Measurements from ENCODE around the gene PYDC1.
"Not testable (repeated sequence)": the region's sequence is repeated elsewhere in the genome, so short reads cannot be mapped to it uniquely, and the experiment has no call there.

The PYDC1 gene

DNA sequence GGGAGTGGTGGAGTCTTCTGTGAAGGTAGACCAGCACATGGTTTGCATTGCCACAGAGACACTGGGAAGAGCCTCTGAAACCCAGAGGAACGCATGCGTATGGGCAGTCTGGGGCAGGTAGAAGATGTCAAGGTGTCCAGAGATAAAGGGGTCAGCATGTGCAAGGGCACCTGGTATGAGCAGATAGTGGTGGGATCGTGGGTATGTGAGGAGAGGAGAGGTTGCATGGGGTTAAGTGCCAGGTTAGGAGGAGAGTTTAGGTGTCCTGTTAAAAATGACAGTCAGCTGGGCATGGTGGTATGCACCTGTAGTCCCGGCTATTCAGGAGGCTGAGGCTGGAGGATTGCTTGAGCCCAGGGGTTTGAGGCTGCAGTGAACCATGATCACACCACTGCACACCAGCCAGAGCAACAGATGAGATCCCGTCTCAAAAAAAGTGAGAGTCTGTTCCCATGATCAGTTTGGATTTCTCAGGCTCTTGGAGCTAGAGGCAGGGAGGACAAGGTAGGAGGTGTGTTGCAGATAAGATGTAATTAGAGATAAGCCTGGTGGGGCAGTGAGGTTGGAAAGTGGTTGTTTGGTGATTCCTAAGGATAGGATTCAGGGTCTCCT is 17.4 kb downstream of the PYDC1 start:
- peaks cover 7% of the 10 kb centered on the region for H3F3A ChIP-seq (ENCODE audit: low read depth)
- peaks cover 45% of the 10 kb centered on the region for H4K20me1 ChIP-seq (ENCODE audit: insufficient read depth, low read length, poor library complexity, severe bottlenecking)
- H3K4me1 ChIP-seq (ENCODE audit: insufficient read depth, low read length, poor library complexity, severe bottlenecking): no peaks in the 10 kb centered on the region
- H3K4me3 ChIP-seq (ENCODE audit: low read length, poor library complexity, severe bottlenecking): no peak overlapping the region
- H3K36me3 ChIP-seq (ENCODE audit: insufficient read depth, low read length): peaks cover 35% of the 10 kb centered on the region
- H3K9me2 ChIP-seq (replicated peaks; ENCODE audit: low read depth, low read length): no peaks in the 10 kb centered on the region
- no peak overlapping the region for H2AFZ ChIP-seq (ENCODE audit: low read length)
- H3K79me2 ChIP-seq (ENCODE audit: insufficient read depth, low read length): peaks cover 19% of the 10 kb centered on the region; the same call in 1 of the 2 replicates
- no peak overlapping the region for H3K9ac ChIP-seq (ENCODE audit: low read depth, low read length, poor library complexity, severe bottlenecking)
- no peaks in the 10 kb centered on the region for H3K27me3 ChIP-seq (ENCODE audit: insufficient read depth, low read length, poor library complexity, severe bottlenecking)
- TF ChIP-seq EZH2phosphoT487 (IDR thresholded peaks at IDR 0.05; ENCODE audit: borderline replicate concordance): no peak
- TF ChIP-seq, protein P1, sequence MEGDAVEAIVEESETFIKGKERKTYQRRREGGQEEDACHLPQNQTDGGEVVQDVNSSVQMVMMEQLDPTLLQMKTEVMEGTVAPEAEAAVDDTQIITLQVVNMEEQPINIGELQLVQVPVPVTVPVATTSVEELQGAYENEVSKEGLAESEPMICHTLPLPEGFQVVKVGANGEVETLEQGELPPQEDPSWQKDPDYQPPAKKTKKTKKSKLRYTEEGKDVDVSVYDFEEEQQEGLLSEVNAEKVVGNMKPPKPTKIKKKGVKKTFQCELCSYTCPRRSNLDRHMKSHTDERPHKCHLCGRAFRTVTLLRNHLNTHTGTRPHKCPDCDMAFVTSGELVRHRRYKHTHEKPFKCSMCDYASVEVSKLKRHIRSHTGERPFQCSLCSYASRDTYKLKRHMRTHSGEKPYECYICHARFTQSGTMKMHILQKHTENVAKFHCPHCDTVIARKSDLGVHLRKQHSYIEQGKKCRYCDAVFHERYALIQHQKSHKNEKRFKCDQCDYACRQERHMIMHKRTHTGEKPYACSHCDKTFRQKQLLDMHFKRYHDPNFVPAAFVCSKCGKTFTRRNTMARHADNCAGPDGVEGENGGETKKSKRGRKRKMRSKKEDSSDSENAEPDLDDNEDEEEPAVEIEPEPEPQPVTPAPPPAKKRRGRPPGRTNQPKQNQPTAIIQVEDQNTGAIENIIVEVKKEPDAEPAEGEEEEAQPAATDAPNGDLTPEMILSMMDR (conservative IDR thresholded peaks at IDR 0.05; ENCODE audit: low read length): no peak
- no peak overlapping the region for H3K4me2 ChIP-seq (ENCODE audit: low read depth, low read length, poor library complexity, severe bottlenecking)
- H3K9me3 ChIP-seq (ENCODE audit: insufficient read depth, low read depth, low read length): no peaks in the 10 kb centered on the region

DNA sequence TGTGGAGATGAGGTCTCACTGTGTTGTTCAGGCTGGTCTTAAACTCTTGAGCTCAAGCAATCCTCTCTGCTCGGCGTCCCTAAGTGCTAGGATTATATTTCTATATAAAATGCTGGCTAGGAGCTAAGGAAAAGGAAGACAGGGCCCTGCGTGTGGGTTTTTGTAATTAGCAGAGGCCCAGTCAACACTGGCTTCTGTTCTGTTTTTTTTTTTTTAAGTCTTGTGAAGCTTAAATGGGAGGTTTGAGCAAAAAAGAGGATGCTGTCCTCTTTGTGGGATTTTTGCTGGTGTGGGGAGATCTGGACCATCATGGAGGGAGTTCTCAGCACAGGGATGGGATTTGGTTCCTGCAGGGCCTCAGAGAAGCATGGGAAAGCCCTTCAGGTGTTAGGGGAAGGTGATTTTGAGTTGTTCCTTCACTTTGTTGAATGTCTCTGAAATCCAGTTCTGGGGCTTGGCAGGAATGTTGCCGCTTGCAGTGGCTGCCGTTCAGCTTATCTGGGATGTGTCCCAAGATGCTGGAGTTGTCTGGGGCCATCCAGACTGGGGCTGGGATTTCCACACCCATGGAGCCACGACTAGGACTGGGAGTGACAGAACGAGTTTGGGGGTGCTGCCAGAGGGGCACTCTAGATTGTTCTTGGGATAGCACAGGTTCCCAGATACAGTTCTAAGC is 18.6 kb downstream of the PYDC1 start:
- Histone ChIP-seq H4K20me1 (ENCODE audit: insufficient read depth, low read length, poor library complexity, severe bottlenecking) (peaks cover 57% of the 10 kb centered on the region), H3K36me3 (ENCODE audit: insufficient read depth, low read length) (peaks cover 47% of the 10 kb centered on the region), H3K4me2 (ENCODE audit: low read depth, low read length, poor library complexity, severe bottlenecking) (no peak overlapping the region), H3K4me1 (ENCODE audit: insufficient read depth, low read length, poor library complexity, severe bottlenecking) (no peaks in the 10 kb centered on the region), H3F3A (ENCODE audit: low read depth) (peaks cover 7% of the 10 kb centered on the region), H3K9me3 (ENCODE audit: insufficient read depth, low read depth, low read length) (no peaks in the 10 kb centered on the region), H3K4me3 (ENCODE audit: low read length, poor library complexity, severe bottlenecking) (no peak overlapping the region), H3K9ac (ENCODE audit: low read depth, low read length, poor library complexity, severe bottlenecking) (no peak overlapping the region), H2AFZ (ENCODE audit: low read length) (no peak overlapping the region), H3K79me2 (ENCODE audit: insufficient read depth, low read length) (peaks cover 28% of the 10 kb centered on the region; the same call in 1 of the 2 replicates), H3K27me3 (ENCODE audit: insufficient read depth, low read length, poor library complexity, severe bottlenecking) (no peaks in the 10 kb centered on the region), H3K9me2 (replicated peaks; ENCODE audit: low read depth, low read length) (no peaks in the 10 kb centered on the region)
- TF ChIP-seq, protein P1 (conservative IDR thresholded peaks at IDR 0.05; ENCODE audit: low read length): no peak
- no peak for TF ChIP-seq EZH2phosphoT487 (IDR thresholded peaks at IDR 0.05; ENCODE audit: borderline replicate concordance)

DNA sequence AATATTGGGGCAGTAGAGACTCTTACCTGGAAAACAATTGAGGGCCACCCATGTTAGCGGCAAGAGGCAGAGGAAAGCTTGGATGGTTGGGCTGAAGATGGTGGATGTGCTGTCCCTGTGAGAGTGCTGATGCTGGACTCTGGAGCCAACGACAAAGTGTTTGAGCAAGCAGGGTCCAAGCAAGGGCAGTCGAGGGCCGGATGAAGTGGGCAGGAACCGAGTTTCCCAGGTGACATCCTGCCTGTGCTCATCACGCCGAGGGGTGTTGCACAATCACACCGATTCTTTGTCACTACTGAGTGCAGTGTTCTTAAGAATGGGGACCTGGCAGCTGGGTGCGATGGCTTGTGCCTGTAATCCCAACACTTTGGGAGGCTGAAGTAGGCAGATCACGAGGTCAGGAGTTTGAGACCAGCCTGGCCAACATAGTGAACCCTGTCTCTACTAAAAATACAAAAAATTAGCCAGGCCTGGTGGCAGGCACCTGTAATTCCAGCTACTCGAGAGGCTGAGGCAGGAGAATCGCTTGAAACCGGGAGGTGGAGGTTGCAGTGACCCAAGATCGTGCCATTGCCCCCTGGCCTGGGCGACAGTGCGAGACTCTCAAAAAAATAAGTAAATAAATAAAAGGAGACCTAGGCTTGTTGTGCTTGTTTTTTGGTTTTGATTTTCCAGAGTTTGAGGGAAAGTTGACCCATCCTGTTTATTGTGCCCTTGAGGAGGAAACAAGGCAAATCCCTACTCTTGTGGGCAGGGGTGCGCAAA is 20.4 kb downstream of the PYDC1 start:
- Histone ChIP-seq H3F3A (ENCODE audit: low read depth) (peaks cover 8% of the 10 kb centered on the region), H2AFZ (ENCODE audit: low read length) (no peak overlapping the region), H4K20me1 (ENCODE audit: insufficient read depth, low read length, poor library complexity, severe bottlenecking) (peaks cover 70% of the 10 kb centered on the region), H3K4me3 (ENCODE audit: low read length, poor library complexity, severe bottlenecking) (no peak overlapping the region), H3K4me2 (ENCODE audit: low read depth, low read length, poor library complexity, severe bottlenecking) (no peak overlapping the region), H3K27me3 (ENCODE audit: insufficient read depth, low read length, poor library complexity, severe bottlenecking) (no peaks in the 10 kb centered on the region), H3K9me2 (replicated peaks; ENCODE audit: low read depth, low read length) (no peaks in the 10 kb centered on the region), H3K9ac (ENCODE audit: low read depth, low read length, poor library complexity, severe bottlenecking) (no peak overlapping the region), H3K36me3 (ENCODE audit: insufficient read depth, low read length) (peaks cover 65% of the 10 kb centered on the region), H3K79me2 (ENCODE audit: insufficient read depth, low read length) (peaks cover 47% of the 10 kb centered on the region), H3K4me1 (ENCODE audit: insufficient read depth, low read length, poor library complexity, severe bottlenecking) (no peaks in the 10 kb centered on the region), H3K9me3 (ENCODE audit: insufficient read depth, low read depth, low read length) (no peaks in the 10 kb centered on the region)
- TF ChIP-seq EZH2phosphoT487 (IDR thresholded peaks at IDR 0.05; ENCODE audit: borderline replicate concordance): no peak
- TF ChIP-seq, protein P1 (conservative IDR thresholded peaks at IDR 0.05; ENCODE audit: low read length): no peak

DNA sequence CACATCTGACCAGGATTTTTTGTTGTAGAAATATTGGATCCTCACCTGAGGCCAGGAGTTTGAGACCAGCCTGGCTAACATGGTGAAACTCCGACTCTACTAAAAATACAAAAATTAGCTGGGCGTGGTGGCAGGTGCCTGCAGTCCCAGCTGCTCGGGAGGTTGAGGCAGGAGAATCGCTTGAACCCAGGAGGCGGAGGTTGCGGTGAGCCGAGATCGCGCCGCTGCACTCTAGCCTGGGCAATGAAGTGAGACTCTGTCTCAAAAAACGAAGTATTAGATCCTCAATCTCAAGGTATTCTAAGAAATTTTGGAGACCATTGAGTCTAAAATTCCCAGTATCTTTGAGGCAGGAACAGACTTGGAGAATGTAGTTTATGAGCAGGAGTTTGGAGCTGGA is 21.1 kb downstream of the PYDC1 start:
- not testable (repeated sequence) for H3K9ac ChIP-seq (ENCODE audit: low read depth, low read length, poor library complexity, severe bottlenecking); H3K9me3 ChIP-seq (ENCODE audit: insufficient read depth, low read depth, low read length); H3K4me1 ChIP-seq (ENCODE audit: insufficient read depth, low read length, poor library complexity, severe bottlenecking); H3K27me3 ChIP-seq (ENCODE audit: insufficient read depth, low read length, poor library complexity, severe bottlenecking); H2AFZ ChIP-seq (ENCODE audit: low read length); H3K4me2 ChIP-seq (ENCODE audit: low read depth, low read length, poor library complexity, severe bottlenecking); H3K4me3 ChIP-seq (ENCODE audit: low read length, poor library complexity, severe bottlenecking); H3K9me2 ChIP-seq (replicated peaks; ENCODE audit: low read depth, low read length)
- H3K79me2 ChIP-seq (ENCODE audit: insufficient read depth, low read length): peaks cover 53% of the 10 kb centered on the region
- H3K36me3 ChIP-seq (ENCODE audit: insufficient read depth, low read length): peaks cover 72% of the 10 kb centered on the region
- H3F3A ChIP-seq (ENCODE audit: low read depth): peaks cover 12% of the 10 kb centered on the region
- H4K20me1 ChIP-seq (ENCODE audit: insufficient read depth, low read length, poor library complexity, severe bottlenecking): peaks cover 77% of the 10 kb centered on the region
